GM19397 (cell line): ENCODE data around the gene FMNL1.
"Not testable (repeated sequence)": the region's sequence is repeated elsewhere in the genome, so short reads cannot be mapped to it uniquely, and the experiment has no call there.

Source experiments
- ATAC-seq: cut with Tn5 transposase; IDR thresholded peaks from one replicate; pipeline ENCODE4 v1.9.1; 2021; ENCODE audit warnings: mild to moderate bottlenecking, moderate library complexity; ENCODE audit not compliant: unreplicated experiment

Gene FMNL1

DNA sequence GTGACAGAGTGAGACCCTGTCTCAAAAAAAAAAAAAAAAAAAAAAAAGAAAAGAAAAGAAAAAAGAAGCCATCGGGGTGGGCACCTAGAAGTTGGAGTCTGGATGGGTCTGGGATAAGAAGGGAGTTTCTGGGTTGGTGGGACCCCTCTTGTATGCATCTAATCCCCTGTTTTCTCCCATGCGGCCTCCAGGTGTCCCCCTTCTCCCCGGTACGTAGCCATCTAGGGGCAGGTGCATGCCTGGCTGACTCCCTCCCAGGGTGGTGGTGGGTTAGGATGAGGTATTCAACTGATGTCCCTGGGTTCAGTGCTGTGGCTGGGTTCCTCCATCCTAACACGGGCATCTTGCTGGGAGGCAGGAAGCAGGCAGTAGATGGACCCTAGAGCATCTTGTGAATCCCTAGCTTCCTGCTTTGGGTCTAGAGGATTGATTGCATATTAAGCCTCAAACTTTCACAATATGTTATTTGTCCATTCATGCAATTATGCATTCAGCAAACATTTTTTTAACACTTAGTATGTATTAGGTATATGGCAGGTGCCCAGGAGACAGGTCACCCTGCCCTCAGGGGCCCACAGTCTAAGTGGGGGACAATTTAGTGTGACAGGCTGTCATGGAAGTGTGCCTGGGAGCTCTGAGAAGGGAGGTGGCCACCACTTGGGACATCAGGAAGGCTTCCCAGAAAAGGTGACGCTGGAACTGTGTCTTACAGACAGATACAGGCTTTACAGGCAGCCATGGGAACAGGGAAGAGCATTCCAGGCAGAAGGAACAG is 13.1 kb downstream of the FMNL1 start:
- ATAC-seq: no peak

DNA sequence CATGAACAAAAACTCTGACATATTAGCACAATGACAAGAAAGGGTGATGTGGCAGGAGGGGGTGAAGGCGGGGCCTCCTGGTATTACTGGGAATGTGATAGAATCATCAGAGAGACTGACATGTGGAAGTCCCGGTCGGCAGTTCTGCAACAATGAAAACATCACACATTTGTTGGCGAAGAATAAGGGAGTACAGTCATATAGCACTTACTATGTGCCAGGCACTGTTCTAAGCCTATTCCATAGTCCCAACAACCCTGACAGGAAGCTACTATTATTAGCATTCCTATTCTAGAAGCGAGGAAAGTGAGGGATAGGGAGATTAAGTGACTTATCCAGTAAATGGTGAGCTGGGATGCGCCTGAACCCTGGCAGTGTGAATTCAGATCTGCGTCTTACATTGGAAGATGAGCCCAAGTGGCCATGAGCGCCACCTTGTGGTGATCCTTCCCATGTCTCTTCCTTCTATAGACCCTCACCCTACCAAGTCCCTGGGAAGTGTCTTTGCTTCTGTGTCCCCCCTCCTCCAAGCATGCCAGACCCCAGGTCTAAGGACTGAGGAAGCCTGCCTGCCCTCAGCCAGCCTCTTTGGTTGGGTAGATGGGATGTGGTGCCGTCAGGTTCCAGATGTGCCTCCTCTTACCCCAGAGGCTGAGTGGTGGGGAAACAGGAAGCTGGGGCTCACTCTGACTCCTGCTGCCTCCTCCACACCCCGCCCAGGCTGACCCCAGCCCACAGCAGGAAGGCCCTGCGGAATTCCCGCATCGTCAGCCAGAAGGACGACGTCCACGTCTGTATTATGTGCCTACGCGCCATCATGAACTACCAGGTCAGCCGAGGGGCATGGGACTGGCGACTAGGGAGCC is 14.0 kb downstream of the FMNL1 start:
- ATAC-seq: no peak

DNA sequence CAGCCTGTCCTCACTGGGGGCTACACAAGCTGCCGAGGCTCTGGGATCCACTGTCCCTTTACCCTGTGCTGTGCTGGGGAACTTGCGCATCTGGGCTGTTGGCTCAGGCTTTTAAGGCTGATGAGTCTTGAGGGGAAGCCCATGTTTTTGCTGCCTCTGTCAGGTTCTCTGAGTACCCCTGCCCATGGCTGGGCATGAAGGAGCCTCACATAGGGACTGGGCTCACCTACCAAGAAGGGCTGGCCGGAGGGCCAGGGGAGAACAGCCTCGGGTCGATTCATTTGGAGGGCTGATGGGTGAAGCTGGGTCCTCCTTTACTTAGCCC is 14.6 kb downstream of the FMNL1 start:
- ATAC-seq: no peak

DNA sequence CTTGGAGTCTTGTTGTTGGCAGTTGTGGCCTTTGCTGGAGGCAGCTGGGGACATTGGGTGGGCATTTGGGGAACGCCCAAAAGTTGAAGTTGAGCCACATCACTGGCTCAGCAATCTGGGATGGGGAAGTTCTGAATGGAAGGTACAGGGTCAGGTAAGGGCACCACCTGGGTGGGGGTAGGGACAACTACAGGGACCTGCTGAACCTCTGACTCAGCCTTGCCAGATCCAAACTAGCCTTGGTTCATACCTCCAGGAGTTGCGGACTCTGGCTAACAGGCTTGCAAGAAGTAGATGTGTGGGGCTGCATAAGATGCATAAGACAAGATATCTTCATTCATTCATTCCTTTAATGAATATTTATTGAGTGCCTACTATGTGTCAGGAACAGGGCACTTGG is 16.0 kb downstream of the FMNL1 start:
- no peak for ATAC-seq

DNA sequence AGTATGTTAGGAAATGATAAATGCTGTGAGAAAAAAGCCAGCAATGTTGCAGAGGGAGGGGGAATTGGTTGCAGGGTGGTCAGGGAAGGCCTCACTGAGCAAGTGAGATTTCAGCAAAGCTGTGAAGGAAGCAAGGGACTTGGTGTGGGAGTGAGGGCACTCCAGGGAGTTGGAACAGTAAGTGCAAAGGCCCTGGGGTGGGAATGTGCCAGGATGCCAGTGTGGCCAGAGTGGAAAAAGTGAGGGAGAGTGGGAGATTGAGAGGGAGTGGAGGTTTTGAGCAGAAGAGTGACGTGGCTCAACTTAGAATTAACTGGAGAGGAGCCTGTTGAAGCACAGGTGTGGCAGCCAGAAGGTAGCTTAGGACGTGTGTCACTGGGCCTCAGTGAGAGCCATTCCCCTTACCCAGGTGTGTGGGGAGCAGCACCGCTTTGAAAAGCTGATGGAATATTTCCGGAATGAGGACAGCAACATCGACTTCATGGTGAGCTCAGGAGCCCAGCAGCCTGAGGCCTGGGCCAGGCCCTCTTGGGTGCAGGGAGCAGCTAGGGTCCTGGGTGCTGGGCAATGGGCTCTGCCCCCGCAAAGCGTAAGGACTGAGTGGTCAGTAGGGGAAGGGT is 16.6 kb downstream of the FMNL1 start:
- ATAC-seq: no peak

DNA sequence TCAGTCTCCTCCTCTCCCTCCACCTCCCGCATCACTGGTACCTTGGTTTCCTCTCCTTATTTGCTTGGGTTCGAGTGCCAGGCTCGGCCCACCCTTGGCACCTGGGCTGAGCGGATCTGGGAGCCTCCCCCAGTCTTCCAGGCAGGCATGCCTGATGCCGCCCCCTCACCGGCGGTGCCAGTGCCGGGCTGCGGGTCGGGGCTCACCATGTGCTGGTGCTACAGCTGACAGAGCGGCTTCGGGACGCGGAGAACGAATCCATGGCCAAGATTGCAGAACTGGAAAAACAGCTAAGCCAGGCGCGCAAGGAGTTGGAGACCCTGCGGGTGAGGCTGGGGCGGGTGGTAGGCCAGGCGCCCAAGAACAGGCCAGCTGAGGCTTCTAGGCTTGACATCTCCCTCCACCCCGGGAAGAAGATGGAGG is 19.2 kb downstream of the FMNL1 start:
- ATAC-seq: no peak

DNA sequence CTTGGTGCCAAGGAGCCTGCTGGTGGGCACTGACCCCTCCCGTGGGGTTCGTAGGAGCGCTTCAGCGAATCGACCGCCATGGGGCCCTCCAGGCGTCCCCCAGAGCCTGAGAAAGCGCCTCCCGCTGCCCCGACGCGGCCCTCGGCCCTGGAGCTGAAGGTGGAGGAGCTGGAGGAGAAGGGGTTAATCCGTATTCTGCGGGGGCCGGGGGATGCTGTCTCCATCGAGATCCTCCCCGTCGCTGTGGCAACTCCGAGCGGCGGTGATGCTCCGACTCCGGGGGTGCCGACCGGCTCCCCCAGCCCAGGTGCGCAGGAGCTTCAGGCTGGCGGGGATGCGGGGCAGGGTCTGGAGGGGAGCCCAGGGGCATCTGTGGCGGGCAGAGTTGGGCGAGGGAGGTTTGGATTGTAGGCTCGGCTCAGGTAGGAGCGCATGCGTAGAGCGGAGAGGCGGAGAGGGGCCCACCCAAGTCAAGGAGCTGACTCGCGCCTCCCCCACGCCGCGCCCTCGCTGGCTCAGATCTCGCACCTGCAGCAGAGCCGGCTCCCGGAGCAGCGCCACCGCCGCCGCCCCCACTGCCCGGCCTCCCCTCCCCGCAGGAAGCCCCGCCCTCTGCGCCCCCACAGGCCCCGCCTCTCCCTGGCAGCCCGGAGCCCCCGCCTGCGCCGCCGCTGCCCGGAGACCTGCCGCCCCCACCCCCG is 19.8 kb downstream of the FMNL1 start:
- no peak for ATAC-seq

DNA sequence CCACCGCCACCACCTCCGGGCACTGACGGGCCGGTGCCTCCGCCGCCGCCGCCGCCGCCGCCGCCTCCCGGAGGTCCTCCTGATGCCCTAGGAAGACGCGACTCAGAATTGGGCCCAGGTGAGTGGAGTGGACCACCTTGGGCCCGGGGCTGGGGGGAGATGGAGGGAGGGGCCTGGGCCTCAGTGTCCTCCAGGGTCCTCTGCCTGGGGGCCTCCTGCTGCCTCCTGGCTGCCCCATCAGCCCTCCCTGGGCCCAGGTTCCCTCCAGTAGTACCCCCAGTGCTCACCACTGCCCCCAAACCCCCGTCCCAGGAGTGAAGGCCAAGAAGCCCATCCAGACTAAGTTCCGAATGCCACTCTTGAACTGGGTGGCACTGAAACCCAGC is 20.3 kb downstream of the FMNL1 start:
- no peak for ATAC-seq

DNA sequence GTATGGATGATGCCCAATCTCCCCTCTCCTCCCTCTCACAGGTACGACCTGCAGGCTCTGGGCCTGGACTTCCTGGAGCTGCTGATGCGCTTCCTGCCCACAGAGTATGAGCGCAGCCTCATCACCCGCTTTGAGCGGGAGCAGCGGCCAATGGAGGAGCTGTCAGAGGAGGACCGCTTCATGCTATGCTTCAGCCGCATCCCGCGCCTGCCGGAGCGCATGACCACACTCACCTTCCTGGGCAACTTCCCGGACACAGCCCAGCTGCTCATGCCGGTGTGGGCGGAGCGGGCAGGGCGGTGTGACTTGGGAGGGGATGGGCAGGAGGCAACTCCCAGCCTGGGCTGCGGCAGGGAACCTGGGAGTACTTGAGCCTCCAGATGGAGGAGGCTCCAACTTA is 22.1 kb downstream of the FMNL1 start:
- ATAC-seq: no peak

DNA sequence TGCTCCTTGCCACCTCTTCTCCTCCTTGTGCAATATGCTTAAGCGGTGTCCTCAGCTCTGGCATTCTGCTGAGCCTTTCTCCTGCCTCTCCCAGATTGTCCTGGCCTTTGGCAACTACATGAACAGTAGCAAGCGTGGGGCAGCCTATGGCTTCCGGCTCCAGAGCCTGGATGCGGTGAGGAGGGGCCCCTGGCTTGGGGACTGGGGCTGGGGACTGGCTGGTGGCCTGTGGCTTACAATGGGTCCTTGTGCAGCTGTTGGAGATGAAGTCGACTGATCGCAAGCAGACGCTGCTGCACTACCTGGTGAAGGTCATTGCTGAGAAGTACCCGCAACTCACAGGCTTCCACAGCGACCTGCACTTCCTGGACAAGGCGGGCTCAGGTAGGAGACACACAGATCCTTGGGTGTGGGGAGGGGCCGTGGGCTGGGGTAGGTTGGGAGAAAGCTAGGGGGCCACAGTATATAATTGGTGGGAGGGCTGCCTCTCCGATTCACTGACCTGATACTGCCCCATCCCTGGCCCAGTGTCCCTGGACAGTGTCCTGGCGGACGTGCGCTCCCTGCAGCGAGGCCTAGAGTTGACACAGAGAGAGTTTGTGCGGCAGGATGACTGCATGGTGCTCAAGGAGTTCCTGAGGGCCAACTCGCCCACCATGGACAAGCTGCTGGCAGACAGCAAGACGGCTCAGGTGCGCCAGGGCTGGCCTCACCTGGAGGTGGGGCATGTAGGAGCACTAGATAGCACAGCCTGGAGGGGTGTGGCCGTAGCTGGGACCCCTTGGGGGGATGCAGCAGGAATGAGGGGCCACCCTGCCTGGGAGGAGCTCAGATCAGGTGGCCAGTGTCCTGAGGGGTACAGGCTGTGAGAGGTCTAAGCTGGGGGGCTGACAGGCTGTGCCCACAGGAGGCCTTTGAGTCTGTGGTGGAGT is 23.3 kb downstream of the FMNL1 start:
- no peak for ATAC-seq

DNA sequence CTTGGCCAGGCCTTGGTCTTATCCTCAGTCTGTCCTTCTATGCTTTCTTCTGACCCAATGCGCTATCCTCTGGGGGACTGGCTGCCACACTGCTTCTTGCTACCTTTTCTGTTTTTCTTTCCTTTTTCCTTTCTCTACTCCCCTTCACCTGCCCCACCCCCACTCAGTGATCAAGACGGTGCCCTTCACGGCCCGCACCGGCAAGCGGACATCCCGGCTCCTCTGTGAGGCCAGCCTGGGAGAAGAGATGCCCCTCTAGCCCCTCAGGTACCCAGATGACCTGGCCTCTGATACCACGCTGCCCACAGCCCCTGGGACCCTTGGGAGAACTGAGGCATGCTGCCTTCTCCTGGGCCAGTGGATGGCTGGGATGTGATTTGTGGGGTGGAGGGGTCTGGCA is 24.7 kb downstream of the FMNL1 start:
- no peak for ATAC-seq

DNA sequence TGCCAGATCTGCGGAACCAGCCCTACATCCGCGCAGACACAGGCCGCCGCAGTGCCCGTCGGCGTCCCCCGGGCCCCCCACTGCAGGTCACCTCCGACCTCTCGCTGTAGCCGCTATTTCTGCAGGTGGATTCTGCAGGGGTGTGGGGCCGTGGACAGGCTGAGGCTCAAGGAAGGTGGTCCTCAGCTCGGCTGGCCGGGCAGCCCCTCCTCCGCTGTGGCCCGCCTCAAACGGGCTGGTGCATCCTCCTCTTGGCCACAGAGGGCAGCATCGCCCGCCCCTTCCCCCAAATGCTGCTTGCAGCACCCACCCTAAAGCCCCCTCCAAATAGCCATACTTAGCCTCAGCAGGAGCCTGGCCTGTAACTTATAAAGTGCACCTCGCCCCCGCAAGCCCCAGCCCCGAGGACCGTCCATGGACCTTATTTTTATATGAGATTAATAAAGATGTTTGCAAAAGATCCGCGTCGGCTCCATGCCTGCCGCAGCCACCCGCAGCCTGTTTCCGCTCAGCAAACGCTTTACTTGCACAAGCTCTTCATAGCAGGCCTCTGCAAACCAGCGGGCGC is 25.3 kb downstream of the FMNL1 start:
- no peak for ATAC-seq

DNA sequence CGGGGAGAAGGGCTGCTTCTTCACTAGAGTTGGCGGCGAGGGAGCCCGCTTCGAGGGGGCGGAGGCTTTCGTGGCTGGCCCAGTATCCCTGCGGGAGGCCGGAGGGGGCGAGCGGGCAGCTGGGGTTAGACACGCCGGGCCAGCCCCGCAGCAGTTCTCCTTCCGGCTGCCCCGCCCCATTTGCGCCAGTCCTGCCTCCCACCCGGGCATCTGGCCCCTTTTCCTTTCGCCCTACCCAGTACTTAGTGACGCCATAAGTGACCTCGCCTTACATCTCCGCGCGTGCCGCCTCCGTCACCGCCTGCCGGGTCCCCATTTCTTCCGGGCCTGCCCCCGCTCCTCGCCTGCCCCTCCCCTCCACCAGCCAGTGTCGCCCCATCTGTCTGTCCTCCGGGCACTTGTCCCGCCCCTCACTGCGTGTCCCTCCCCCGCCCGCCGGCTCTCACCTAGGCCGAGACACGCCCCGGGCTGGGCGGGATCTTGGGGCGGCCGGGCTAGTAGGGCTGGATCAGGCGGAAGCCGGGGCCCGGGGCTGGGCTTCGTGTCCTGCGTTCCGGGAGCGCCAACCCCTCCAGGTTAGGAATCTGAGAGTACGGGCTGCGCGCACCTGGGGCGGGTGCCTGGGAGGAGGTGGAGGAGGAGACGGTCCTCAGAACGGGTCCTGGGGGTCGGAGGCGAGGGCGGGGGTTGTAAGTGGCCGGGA is 25.9 kb downstream of the FMNL1 start:
- ATAC-seq: peak; percentile 86

DNA sequence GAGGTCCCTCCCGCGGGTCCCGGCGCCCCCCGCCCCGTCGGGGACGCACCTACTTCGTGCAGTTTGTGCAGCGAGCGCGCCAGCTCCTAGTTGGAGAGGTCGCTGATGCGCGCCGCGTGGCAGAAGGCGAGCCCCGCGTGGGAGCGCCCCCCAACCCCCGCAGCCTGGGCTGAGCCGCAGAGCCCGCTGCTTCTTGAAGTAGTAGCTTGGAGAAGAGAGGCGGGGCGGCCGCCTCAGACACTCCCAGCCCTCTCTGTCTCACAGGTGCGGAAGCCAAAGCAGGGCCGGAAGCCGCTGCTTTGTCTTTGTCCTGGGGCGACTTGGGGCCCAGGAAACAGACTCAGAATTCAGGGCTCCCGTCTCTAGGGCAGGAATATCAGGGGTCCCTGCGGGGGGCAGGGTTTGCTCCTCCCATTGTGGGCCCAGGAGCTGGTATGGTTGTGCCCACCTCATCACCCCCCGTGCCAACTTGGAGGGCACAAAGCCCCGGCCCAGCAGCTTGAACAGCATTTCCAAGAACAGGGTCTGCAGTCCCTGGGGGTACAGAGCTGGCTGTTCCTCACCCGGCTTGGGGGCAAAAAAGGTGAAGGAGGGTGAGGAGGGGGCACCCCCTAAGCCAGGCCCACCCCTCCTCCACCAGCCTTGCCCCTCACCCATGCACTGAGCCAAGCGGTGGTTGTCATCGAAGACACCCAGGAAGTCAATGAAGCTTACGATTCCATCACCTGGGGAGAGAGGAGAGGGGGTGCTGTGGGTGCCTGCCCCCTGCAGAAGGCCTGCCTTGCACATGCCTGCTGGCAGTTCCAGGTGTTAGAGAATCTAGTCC is 26.7 kb downstream of the FMNL1 start:
- ATAC-seq: peak; percentile 56

DNA sequence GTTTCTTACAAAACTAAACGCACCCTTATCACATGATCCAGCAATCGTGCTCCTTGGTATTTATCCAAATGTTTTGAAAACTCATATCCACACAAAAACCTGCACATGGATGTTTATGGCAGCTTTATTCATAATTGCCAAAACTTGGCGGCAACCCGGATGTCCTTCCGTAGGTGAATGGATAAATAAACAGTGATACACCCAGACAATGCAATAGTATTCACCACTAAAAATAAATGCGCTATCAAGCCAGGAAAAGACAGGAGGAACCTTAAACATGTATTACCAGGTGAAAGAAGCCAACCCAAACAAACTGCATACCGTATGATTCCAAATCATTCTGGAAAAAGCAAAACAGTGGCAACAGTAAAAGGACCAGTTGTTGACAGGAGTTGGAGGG is 30.2 kb downstream of the FMNL1 start:
- no peak for ATAC-seq

DNA sequence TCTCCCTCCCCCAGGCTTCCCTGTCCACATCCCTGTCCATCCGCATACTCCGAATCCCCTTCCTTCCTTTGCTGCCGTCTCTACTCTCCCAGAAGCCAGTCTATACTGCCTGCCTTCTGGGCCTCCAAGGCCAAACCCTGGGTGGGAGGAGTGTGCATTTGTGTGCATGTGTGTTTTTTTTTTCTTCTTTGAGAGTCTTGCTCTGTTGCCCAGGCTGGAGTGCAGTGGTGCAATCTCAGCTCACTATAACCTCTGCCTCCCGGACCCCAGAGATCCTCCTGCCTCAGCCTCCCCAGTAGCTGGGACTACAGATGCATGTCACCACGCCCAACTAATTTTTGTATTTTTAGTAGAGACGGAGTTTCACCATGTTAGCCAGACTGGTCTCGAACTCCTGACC is 31.6 kb downstream of the FMNL1 start:
- ATAC-seq: not testable (repeated sequence)

DNA sequence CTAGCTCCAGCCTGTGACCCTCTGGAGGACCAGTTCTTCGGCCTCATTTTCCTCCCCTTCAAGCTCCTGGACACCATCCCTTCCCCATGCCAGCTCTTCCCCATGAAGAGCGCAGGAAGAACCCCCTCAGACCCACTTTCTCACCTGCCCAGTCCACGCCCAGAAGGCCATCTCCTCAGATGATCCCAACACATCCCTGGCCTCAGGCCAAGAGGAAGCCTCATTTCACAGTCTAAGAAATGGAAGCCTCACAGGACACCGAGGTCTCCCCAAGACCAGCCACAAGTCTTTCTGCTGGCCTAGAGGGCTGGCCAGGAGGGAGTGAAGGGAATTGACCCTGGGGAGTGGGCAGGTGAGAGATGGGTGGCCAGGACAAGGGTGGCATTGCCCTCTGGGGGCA is 32.2 kb downstream of the FMNL1 start:
- ATAC-seq: no peak

DNA sequence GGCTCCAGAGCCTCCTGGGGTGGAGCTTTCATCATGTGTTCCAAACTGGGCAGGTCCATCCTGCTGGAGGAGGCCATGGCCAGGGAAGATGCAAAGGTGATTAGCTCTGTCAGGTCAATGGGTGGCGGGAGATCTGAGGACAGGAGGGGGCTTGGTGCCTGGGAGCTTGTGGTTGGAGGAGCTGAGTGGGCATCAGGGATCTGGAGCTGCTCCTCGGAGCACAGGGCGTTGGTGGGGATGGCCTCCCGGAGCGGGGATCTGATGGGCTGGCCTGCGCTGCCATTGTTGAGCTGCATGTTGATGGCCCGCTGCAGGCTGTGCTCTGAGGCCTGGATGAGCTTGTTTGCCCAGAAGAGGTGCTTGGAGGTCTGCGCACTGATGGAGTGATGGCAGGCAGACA is 33.7 kb downstream of the FMNL1 start:
- ATAC-seq: no peak
